NCI-H774 (cell line): Measurements from ENCODE around the gene PAQR5.
"Not testable (repeated sequence)": the region's sequence is repeated elsewhere in the genome, so short reads cannot be mapped to it uniquely, and the experiment has no call there.

Experiments used
- DNase-seq: peaks from one replicate; lab custom pipeline; 2025; lab: John Stamatoyannopoulos, UW

PAQR5 gene

DNA sequence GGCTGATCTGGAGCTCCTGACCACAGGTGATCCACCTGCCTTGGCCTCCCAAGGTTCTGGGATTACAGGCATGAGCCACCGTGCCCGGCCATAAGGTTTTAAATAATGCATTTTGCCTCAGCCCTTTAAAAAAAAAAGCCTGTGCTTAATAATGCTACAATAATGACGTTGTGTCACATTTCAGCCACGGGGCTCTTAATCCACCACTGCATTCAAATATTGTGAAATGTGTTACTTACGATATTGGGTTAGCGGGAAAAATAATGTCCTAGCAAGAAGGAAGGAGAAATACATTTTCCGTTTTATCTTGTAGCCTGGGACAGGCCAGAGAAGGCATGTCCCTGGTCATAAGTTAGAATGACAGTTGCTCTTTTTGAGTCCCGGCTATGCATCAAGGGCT, 17.6 kb downstream of the PAQR5 start:
- no peak for DNase-seq

DNA sequence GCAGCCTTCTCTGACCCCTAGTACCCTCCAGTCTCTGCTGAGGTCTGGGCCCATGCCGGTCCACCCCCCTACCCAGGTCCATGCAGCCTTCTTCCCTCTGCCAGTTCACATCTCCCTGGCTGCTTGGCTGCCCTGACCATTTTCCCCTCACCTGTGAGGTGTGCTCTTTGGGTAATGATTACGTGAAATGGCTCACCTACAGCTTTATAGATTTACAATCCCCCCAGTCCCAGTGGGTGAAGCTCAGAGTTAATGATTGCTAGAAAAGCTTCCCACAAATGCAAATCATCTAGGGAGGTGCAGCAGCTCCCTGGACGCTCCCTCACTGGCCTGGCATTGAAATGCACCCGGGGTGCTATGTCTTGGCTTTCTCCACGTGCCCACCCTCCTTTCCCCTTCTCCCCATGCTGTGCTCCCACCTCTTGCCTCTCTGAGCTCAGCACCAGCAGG, 18.7 kb downstream of the PAQR5 start:
- DNase-seq, result no peak

DNA sequence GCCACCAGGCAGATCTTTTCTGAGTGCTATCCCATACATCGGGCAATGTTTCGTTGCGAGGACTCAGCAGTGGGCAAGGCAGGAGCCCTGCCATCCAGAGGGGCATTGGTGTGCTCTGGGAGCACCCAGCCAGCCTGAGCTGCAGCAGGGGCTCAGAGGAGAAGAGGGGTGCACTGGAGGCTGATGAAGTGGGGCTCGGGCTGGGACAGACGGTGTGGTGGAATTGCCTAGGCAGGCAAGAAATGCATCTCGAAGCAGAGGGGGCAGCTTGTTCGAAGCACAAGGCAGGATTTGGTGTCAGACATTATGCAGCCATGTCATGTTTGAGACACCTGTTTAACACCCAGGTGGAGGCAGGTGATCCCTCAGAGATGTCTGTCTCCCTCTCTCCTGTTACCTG, 19.3 kb downstream of the PAQR5 start:
- DNase-seq, result no peak

DNA sequence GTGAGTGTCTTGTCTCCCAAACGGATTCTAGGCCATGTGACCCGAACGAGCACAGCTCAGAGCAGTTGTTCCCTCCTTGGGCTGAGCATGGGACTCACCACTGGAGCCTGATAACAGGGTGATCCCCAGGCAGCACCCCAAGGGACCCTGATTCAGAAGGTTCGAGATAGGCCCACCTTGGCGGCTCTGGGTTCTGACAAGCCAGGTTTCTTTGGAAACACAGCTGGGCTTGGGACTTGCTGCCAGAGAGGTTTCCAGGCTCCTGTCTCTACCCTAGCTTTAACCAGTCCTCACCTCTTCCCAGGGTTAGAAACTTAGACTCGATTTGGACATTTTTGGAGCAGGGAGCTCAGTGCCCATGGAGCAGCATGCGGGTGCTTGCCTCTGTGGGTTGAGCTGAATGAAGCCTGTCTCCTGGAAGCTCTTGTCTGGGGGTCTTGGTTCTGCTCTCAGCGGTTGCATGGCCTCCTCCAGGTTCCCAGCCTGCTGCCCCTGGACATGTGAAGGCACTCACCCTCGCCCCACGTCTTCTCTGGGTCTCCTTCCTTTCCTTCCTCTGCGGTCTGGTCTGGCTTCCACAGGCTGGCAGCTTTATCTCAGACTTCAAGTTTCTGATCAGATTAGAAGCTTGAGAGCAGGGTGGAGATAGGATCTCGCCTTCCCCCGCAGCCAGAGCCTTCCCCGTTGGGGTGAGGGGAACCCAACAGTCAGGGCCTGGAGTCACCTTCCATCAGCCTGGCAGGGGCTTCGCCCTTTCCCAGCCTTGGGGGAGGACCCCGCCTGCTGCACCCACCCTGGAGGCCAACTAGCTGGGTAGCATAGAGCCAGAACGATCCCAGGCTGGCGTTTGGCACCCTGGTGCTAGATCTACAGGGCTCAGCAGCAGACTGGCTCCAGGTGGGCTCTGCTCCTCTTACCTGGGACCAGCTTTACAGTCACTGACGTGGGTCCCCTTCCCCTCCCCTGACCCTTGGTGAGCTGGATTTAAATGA, 21.0 kb downstream of the PAQR5 start:
- DNase-seq, result no peak

DNA sequence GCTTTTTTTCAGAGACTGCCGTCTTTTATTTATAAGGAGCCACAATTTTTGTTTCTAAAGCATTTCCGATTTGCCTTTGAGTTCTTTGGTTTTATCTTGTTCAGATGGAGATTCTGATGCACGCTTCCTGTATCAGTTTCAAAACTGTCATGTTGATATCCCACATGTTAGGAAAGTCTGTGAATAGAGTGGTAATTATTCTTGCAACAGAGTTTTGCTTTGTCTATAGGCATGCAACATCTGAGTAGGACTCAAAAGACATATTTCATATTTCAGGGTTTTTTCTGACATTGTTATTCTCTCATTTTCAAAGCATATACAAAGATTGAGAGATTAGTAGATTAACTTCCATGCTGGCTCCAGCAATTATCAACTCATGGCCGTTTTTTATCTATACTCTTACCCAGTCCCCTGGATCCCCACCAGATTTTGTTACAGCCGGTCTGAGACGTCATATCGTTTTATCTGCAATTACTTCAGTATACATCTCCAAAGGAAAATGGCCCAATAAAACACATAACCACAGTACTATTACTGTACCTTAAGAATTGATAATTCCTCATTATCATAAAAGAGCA, 22.4 kb downstream of the PAQR5 start:
- DNase-seq, result no peak

DNA sequence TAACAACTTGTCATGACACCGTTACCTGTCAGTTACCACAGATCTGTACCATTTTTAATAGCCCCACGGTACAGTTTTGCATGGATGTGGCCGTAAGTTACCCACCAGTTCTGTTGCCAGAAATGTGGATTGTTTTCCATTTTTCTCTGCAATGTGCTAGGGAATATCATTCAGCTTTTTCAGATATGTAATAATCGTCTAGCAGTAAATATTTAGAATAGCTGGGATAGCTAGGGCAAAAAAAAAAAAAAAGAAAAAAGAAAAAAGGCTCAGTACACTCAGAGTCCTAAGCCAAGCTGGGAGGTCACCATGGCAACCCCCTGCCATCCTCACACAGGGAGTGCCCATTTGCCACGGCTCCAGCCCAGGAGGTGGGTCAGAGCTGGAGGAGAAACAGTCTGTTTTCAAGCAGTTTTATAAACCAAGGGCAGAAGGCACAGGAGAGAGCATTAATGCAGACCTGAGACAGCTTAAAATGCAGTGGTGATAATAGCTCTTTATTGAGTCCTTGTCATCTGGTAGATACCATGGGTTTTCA, 25.2 kb downstream of the PAQR5 start:
- no peak for DNase-seq

DNA sequence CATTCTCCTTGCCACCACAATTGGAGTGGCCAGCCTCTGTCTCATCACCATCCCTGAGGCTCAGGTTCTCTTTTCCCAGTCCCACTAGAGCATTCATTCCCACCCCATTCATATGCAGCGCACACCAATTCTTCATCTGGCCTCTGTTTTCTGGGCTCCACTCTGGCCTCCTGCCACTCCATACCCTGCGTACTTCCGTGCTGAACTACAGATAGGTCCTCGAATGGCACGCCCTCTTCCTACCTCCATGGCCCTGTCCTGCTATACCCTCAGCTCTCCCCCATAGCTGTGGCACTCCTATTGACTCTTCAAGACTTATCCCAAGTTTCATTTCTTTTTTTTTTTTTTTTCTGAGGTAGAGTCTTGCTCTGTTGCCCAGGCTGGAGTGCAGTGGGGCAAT, 25.9 kb downstream of the PAQR5 start:
- no peak for DNase-seq

DNA sequence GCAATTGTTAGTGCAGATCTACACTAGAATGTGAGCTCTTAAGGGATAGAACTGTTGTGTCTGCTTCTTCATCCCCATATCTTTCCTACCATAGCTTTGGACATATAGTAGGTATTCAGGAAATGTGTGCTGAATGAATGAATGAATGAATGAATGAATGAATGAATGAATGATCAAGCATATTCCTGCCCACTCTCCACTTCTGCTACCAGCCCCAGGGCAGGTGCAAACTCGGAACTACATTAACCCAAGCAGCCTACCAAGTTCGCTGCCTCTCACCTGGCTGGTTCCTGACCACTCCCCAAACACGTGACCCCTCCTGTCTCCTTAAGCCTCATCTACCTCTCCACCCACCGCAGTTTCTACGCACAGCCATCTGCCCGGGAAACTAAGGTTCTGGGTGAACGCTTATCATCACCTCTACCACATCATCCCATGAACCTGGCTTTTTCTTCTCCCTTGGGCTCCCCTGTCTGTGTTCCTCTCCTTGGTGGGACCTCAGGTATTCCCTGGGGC, 26.8 kb downstream of the PAQR5 start:
- no peak for DNase-seq

DNA sequence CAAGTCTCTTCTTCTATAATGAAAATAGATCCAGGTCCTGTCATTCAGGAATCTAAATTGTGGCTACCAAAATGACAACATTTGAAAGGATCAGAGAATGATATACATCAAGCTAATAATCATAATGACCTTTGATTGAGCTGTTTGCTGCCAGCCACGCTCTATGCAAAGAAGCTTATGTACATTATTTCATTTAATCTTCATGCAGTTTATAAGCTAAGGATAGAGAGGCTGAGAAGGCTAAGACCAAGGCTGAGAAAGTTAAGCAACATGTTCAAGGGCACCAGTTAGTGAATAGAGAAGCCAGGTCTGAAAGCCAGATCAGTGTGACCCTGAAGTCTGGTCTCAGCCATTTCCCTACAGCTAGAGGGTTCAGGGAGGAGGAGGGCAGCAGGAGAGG, 29.4 kb downstream of the PAQR5 start:
- no peak for DNase-seq

DNA sequence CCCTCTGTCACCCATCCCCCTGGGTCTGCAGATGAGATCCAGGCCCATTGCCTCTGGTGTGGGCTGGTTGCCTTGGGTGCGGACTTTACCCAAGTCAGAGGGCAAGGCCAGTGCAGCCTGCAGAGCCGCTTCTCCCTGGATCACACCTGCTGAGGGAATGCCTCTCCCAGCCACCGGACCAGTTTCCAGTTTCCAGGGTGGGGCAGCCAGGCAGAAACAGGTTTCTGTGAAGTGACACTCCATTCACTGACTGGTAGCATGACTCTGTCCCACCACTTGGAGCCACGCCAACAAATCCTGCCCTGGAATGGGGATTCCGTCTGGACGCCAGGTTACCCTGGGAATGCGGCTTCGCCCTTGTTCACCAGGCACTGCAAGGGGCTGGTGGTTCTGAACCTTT, 30.0 kb downstream of the PAQR5 start:
- DNase-seq, result no peak

DNA sequence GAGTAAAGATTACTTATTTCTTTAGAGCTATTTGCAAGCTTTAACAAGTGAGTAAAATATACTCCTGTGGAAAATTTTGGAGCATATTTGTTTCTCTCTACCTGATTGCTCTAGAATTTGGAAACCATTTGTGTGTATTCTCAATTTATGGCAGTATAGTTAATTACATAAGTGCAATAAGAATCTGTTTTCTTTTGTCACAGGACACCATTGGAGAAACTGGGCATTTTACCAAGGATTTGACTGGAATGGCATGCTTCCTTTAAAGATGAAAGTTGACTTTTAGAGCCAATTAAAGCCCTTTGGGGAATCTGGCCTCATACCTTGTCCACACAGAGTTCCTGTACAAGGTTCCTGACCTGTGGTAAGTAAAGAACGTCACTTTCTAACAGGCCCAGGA, 38.4 kb downstream of the PAQR5 start:
- DNase-seq, result no peak

DNA sequence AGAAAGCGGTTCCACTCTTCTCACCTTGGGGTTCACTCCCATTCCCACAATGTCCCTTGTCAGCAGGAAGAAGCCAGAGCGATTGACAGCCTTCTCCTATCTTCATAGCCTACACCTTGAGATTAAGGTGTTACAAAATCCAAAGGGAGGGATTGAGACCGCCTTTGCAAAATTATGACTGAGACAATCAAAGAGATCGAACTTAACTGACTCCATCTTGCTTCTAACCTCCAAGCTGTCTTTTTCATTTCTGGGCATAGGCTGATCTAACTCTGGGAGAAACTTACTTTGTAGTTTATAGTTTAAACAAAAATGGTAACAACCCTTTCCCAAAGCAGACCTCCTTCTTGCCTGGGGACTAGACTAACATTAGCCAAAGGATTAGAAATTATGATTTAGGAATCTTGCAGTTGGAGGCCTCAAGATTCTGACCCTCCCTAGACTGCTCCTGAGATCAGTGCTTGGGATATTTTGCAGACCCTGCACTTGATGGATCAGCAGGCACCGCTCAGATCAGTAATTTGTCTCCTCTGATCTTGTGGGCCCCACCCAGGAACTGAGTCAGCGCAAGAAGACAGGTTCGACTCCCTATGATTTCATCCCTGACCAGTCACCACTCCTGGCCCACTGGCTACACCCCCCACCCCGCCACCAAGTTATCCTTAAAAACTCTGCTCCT, 40.0 kb downstream of the PAQR5 start:
- no peak for DNase-seq

DNA sequence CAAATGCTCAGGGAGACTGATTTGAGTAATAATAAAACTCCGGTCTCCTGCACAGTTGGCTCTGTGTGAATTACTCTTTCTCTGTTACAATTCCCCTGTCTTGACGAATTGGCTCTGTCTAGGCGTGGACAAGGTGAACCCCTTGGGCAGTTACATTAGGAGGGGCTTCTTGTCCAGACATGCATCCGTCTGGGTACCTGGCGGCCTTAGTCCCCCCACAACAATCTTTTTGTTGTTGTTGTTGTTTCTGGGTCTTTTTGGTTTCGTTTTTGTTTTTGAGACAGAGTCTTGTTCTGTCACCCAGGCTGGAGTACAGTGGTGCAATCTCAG, 40.5 kb downstream of the PAQR5 start:
- DNase-seq, result not testable (repeated sequence)

DNA sequence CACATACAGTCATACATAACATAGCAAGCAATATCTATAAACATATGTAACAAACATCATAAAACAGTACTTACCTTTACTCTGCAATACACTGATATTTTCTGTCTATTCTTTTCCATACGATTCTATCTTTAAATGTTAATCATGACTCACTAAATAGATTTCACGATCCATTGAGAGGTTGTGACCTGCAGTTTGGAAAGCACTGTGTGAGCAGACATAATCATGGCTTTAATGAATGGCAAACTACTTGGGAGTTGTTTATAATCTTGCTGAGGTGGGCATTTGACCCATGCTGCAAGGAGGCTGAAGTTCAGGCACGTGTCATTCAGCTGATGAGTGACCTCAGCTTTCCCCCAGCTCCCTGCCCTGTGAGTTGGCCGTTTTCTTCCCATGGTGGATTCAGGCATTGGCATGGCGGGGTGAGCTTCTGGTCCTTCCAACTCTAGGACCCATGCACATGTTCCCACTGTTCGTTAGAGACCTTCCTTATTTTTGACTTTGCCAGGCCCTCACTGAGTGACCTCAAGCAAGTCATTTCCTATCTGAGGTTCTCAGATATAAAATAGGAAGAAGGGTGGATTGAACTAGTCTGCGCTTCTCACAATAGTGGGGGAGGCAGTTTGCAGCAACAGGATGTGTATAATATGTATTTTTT, 41.7 kb downstream of the PAQR5 start:
- DNase-seq, result no peak

DNA sequence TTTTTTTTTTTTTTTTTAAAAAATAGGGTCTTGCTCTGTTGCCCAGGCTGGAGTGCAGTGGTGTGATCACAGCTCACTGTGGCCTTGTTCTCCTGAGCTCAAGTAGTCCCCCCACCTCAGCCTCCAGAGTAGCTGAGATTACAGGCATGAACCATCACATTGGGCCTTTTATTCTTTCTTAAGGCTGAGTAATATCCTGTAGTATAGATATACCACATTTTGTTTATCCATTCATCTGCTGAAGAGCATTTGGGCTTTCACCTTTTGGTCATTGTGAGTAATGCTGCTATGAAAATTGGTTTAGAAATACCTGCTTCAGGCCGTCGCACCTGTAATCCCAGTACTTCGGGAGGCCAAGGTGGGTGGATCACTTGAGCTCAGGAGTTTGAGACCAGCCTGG, 42.6 kb downstream of the PAQR5 start:
- DNase-seq, result no peak

DNA sequence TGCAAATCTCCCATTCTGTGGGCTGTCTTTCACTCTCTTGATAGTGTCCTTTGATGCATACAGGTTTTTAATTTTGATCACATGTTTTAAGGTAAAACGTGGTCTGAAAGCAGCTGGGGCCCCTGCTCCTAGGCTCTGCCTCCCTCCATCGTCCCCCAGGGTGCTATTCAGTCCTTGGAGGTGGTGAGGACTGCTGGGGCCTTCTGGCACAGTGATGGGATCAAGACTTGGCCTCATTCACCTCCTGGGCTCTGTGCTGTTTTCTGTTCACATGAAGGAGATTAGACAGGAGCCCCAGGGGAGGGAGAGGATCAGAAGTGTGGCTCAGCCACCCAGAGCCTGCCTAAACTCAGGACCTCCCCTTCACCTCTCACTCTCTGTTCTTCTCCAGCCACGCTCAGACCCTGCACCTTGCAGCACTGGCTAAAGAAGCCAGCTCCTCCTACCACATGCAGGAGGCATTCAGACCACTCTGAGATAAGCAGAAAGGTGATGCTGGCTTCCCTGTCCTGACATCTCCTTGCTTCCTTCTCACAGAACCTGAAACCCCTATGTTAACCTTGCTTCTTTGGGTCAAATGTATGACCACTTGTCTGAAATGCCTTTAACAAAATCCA, 43.9 kb downstream of the PAQR5 start:
- no peak for DNase-seq

DNA sequence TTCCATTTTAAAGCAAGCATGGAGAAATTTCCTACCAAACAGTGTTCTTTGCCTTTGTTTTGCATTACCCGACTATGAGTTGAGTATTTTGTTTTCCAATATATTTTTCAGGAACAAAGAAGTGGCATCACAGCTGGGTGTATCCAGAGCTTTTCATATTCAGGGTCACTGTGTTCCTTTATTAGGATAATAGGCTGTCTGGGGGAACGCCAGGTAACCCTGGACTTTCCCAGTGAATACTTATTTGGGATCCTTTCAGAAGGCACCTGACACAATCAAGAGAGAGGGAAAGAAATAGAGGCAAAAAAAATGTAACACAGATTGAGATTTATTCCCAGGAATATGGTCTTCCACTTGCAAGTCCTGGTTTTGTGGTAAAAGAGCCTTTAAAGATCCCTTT, 44.4 kb downstream of the PAQR5 start:
- no peak for DNase-seq

DNA sequence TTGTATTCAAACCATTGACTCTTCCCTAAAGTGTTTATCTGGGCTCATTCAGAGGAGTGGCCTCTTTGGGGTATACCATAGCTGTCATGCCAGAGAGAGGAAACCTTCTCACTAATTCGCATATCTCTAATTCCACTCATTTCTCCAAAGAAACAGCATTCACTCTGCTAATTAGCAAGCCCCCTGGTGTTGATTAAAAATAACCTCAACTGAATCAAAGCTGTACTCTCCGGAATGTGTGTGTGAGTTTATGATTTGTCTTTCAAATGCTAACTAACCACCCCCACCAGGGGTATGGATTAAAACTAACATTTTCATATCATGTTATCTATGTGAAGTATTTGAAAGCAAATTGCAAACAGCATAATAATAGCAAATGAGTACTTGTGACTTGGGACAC, 45.5 kb downstream of the PAQR5 start:
- no peak for DNase-seq

DNA sequence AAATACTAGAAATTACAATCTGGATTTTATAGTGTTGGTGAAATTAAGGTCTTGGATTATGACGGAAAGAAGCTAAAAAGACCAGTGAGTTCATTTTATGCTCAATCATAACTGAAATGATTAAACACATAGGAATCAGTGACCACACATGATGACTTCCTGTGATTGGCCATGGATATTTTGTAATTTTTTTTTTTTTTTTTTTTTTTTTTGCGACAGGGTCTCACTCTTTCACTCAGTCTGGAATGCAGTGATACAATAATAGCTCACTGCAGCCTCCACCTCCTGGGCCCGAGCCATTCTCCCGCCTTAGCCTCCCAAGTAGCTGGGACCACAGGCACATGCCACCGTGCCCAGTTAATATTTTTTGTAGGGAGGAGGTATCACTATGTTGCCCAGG, 47.4 kb downstream of the PAQR5 start:
- DNase-seq, result no peak

DNA sequence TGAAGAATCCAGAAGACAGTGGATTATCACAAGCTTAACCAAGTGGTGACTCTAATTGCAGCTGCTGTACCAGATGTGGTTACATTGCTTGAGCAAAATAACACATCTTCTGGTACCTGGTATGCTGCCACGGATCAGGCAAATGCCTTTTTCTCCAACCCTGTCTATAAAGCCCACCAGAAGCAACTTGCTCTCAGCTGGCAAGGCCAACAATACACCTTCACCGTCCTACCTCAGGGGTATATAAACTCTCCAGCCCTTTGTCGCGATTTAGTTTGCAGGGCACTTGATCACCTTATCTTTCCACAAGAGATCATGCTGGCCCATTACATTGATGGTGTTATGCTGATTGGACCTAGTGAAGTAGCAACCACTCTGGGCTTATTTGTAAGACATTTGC, 52.6 kb downstream of the PAQR5 start:
- no peak for DNase-seq

DNA sequence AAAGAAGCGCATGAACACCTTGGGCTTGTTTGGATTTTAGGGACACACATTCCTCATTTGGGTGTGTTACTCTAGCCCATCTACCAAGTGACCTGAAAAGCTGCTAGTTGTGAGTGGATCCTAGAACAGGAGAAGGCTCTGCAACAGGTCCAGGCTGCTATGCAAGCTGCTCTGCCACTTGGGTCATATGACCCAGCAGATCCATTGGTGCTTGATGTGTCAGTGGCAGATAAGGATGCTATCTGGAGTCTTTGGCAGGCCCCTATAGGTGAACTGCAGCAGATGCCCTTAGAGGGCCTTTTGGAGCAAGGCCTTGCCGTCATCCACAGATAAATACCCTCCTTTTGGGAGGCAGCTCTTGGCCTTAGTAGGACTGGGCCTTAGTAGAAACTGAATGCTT, 53.2 kb downstream of the PAQR5 start:
- DNase-seq, result no peak
